Testis (tissue), 3 donors: ENCODE results near the gene CD34. TPM values are rescaled to one million over a fixed set of nuclear protein-coding genes. Genes with fewer than 3 reads are reported as not detected.
"Not testable (repeated sequence)": the region's sequence is repeated elsewhere in the genome, so short reads cannot be mapped to it uniquely, and the experiment has no call there.

ENCODE experiments used
- DNase-seq: peaks from one replicate; pipeline ENCODE4 v3.0.0-alpha.2; 2019
- H3K27ac ChIP-seq, 2 donors: fragments of 200-600 bp; sonication (generic); one replicate each; pipeline ENCODE4 v1.5.1; 2019
- H3K27me3 ChIP-seq: fragments of 200-600 bp; sonication (generic); one replicate; pipeline ENCODE4 v1.5.1; 2019
- H3K36me3 ChIP-seq: fragments of 200-600 bp; sonication (generic); one replicate; pipeline ENCODE4 v1.5.1; 2017; ENCODE audit warnings: low read depth; ENCODE audit errors: missing control alignments
- H3K4me1 ChIP-seq: fragments of 200-600 bp; sonication (generic); one replicate; pipeline ENCODE4 v1.5.1; 2019
- H3K4me3 ChIP-seq, 2 donors: fragments of 200-600 bp; sonication (generic); one replicate each; pipeline ENCODE4 v1.5.1; 2017 to 2019
- H3K9me3 ChIP-seq: fragments of 200-600 bp; sonication (generic); one replicate; pipeline ENCODE4 v1.5.1; 2017
- CTCF ChIP-seq, 3 experiments: fragments of 450-650 bp in 2 of 3; fragments of 200-600 bp in 1 of 3; sonication (generic) in 1 of 3; IDR thresholded peaks; one replicate each; pipeline ENCODE4 v1.5.1; 2016 to 2019; ENCODE audit warnings: antibody characterized with exemption in 3 of 3, mild to moderate bottlenecking in 2 of 3, moderate library complexity in 1 of 3
- POLR2A ChIP-seq: fragments of 450-650 bp; IDR thresholded peaks from one replicate; pipeline ENCODE4 v1.6.1; 2017; ENCODE audit warnings: antibody characterized with exemption, mild to moderate bottlenecking, moderate library complexity
- WGBS, 2 donors: methylation state at CpG; one replicate each; pipeline ENCODE4 v1.1.5; 2018; 5-methylcytosine and 5-hydroxymethylcytosine counted together
- intact Hi-C: fragments of 100-400 bp; cut with DNase I; formaldehyde crosslinking; loops from one replicate; pipeline ENCODE4 v1.15.1; 2023; ENCODE audit warnings: low total_unique reads
- polyA plus RNA-seq: library from polyadenylated mRNA; stranded (reverse); fragments of 350-450 nt; fragmentation: Illumina TruSeq; extraction: RNeasy Lipid Tissue Mini Kit (QIAGEN cat#74804); gene quantifications from one replicate; pipeline ENCODE4 v1.2.3, GENCODE V29; 2014; ENCODE audit warnings: low read depth, low replicate concordance; ENCODE audit not compliant: insufficient read depth
- total RNA-seq, 2 donors: library from RNA; depleted of rRNA; stranded (reverse); fragments of >200 nt; gene quantifications; one replicate each; pipeline ENCODE4 v1.2.3, GENCODE V29; 2016

Gene CD34
- total and polyA plus RNA-seq, 3 donors from 2014 or later, result 28.3 to 70.7 (median 32.5) TPM

GRCh38 chr1:207944571-207944970 is 33.6 kb upstream of the CD34 start:
- TF ChIP-seq POLR2A (no peak), CTCF (IDR thresholded peaks at IDR 0.05) (no peak)

DNA sequence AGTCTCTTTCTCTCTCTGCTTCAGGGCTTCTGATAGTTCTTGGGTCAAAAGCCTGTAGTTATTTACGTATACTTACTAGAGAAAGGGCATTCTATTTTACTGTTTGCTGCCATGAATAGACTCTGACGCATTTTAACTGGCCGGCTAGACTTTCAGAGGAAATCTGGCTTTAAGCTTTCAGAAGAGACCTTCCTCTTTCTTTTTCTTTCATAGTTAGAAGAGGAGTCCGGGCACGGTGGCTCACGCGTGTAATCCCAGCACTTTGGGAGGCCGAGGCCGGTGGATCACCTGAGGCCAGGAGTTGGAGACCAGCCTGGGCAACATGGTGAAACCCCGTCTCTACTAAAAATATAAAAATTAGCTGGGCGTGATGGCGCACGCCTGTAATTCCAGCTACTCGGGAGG is 31.4 kb upstream of the CD34 start:
- WGBS, 2 donors, result 37 to 47% methylated on average over 10 to 14 of the region's 14 CpGs
- DNase-seq, H3K27me3 ChIP-seq, H3K9me3 ChIP-seq, intact Hi-C loops, H3K36me3 ChIP-seq: not testable (repeated sequence)
- peak overlapping the region; percentile 6 to 84 for H3K27ac ChIP-seq
- H3K4me3 ChIP-seq, result peak overlapping the region in 1 of 2 donors; percentile 22
- peaks cover 14% of the 10 kb centered on the region for H3K4me1 ChIP-seq

More at GRCh38 chr1:207944571-207944970, 33.6 kb upstream of the CD34 start:
- intact Hi-C loops, result no loop called here
- no peaks in the 10 kb centered on the region for H3K9me3 ChIP-seq
- H3K36me3 ChIP-seq, result no peaks in the 10 kb centered on the region
- WGBS, 2 donors, result 70 to 81% methylated on average over 3 of the region's 3 CpGs
- H3K4me1 ChIP-seq, result peaks cover 14% of the 10 kb centered on the region
- no peak overlapping the region for H3K27ac ChIP-seq
- no peaks in the 10 kb centered on the region for H3K27me3 ChIP-seq
- H3K4me3 ChIP-seq, result no peak overlapping the region
- DNase-seq, result no peak

DNA sequence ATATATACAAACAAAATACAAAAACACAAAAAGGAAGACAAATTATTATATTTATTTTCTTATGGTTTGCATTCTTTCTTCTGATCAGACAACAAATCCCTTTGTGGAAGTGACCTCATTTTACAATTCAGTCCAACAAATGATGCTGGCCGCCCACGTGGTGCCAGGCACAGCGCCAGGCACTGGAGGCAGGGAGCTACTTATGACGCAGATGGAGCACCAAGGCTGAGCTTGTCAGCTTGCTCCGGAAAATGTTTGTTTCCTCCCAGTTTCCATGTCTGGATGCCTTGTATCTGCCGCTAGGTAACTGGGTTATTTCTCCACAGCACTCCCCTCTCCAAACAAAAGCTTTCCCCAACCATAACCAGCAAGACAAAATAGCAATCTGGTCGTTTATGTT is 30.7 kb upstream of the CD34 start:
- intact Hi-C loops, result no loop called here
- no peaks in the 10 kb centered on the region for H3K27me3 ChIP-seq
- 12 to 16% methylated on average over 7 of the region's 7 CpGs for WGBS, 2 donors

DNA sequence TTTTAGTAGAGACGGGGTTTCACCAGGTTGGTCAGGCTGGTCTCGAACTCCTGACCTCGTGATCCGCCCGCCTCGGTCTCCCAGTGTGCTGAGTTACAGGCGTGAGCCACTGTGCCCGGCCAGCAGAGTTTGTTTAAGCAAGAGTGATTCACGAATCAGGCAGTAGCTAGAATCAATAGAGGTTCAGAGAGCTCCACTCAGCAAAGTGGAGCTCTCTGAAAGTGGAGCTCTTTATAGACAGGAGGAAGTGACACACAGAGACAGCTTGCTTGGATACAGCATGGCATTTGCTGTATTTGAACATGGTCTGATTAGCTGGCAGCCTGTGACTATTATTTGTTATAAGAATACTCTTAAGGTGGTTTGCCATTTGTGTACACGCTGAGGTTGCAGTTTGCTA is 27.1 kb upstream of the CD34 start:
- intact Hi-C loops, result no loop called here
- peaks cover 14% of the 10 kb centered on the region for H3K4me1 ChIP-seq
- WGBS, 2 donors, result 89% methylated on average over 10 of the region's 10 CpGs
- H3K36me3 ChIP-seq, result no peaks in the 10 kb centered on the region
- no peaks in the 10 kb centered on the region for H3K9me3 ChIP-seq
- no peak overlapping the region for H3K27ac ChIP-seq
- H3K27me3 ChIP-seq, result no peaks in the 10 kb centered on the region
- no peak for DNase-seq
- TF ChIP-seq CTCF (IDR thresholded peaks at IDR 0.05) (no peak), POLR2A (no peak)
- no peak overlapping the region for H3K4me3 ChIP-seq

More for the DNA sequence above, 30.7 kb upstream of the CD34 start:
- Histone ChIP-seq H3K27ac (peak overlapping the region; percentile 6 to 84), H3K9me3 (no peaks in the 10 kb centered on the region), H3K36me3 (no peaks in the 10 kb centered on the region), H3K4me1 (peaks cover 14% of the 10 kb centered on the region), H3K4me3 (no peak overlapping the region)
- TF ChIP-seq CTCF (IDR thresholded peaks at IDR 0.05) (no peak), POLR2A (no peak)
- DNase-seq, result peak; percentile 80

- H3K9me3 ChIP-seq, result no peaks in the 10 kb centered on the region
- H3K4me1 ChIP-seq, result peaks cover 14% of the 10 kb centered on the region
- H3K27me3 ChIP-seq, result no peaks in the 10 kb centered on the region
- H3K27ac ChIP-seq, result no peak overlapping the region
- no peaks in the 10 kb centered on the region for H3K36me3 ChIP-seq
- intact Hi-C loops, result no loop called here
- WGBS, 2 donors, result 86 to 87% methylated on average over 3 of the region's 3 CpGs
- H3K4me3 ChIP-seq, result no peak overlapping the region
- no peak for DNase-seq
- TF ChIP-seq POLR2A (no peak), CTCF (IDR thresholded peaks at IDR 0.05) (no peak)
Observed at GRCh38 chr1:207937204-207937603, 26.3 kb upstream of the CD34 start.
